GM11168 (cell line): ENCODE measurements around the gene CYFIP1.
"Not testable (repeated sequence)": the region's sequence is repeated elsewhere in the genome, so short reads cannot be mapped to it uniquely, and the experiment has no call there.

Experiments
- in situ Hi-C: fragments of 300-500 bp; cut with MboI; formaldehyde crosslinking; loops from one replicate; pipeline ENCODE4 v1.12.0; 2022; ENCODE audit warnings: low sequenced_read_pairs; ENCODE audit not compliant: unreplicated experiment

Gene CYFIP1

DNA sequence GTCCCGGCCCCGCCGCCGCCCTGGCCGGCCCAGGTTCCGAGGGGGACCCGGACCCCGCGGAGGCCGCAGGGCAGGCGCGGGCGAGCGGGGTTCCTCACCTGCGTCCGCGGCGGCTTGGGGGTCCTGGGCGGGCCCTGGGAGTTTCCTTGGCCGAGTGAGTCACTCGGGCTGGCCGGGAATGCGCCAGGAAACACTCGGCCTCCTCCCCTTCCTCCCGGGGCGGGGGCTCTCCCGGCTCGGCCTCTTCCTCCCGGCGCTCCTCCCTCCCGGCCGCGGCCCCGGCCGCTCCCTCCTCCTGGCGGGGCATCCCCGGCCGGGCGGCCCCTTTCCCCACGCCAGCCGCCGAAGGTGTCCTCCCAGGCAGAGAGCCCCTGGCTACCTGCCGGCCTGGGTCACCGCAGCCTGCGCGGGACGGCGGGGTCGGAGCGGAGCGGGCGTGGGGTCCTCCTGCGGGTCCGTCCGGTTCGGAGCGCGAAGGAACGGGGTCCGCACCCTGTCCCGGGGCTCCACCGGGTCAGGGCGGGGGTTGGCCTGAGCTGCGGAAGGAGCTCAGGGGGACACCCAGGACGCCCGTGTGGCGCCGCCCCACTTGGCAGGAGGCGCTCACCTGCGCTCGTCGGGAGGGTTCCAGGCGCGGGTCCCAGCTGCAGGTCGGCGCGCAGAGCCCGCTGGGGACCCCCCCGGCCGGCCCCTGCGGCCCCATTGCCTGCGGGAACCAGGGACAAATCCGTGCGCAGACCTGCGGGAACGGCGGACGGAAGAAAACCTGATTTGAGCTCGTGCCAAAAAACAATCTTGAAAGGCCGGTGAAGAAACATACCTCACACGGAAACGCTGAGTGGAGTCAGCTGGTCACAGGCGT lies at the start of gene CYFIP1:
Gene CYFIP1 (minus strand): TSS at position 180 of the 862 bp plus-strand sequence. CDS start 33,083 bp downstream, outside the sequence.
- in situ Hi-C loops, result no loop called here

- in situ Hi-C loops, result no loop called here
These were observed 46.0 kb upstream of the CYFIP1 start for GRCh38 chr15:23026218-23026617.

DNA sequence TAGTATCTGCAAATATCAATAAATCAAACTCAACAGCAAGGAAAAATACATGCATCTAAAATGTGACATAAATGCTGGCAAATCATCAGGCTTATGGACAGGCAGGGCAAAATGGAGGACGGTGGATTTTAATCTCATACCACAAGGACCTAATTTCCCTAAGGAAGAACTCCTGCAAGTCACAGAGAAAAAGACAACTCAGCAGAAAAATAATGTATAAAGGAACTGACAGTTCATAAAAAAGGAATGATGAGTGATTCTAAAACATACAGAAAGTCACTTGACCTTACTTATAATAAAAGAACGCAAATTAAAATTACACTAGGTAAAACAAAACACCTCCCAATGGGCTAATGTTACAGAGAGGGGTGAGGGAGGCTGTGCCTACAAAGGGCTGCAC lies 42.0 kb upstream of the CYFIP1 start:
- in situ Hi-C loops, result no loop called here

- in situ Hi-C loops, result loop anchor here (10.0 kb wide), 1 partner anchor 60 kb away; no protein-coding TSS in a partner anchor
These were observed 34.3 kb upstream of the CYFIP1 start for GRCh38 chr15:23014394-23015000.

DNA sequence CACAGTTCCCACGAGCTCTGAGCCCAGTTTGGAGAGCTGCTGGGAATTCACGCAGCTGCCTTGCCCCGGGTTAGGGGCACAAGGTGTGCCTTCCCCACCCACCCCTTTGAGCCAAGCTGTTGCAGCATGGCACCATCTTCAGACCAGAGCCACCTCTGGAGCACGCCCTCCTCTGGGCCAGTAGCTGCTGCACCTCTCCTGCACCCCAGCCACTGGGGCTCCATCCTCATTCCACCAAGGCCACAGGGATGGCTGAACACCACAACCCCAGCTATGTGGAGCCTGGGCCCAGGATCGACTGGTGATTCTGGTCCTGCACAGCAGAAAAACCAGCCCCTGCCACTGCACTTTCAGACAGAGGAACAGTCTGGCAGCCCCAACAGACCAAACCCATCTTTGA lies 33.5 kb upstream of the CYFIP1 start:
- in situ Hi-C loops, result loop anchor here (10.0 kb wide), 1 partner anchor 61 kb away; no protein-coding TSS in a partner anchor

DNA sequence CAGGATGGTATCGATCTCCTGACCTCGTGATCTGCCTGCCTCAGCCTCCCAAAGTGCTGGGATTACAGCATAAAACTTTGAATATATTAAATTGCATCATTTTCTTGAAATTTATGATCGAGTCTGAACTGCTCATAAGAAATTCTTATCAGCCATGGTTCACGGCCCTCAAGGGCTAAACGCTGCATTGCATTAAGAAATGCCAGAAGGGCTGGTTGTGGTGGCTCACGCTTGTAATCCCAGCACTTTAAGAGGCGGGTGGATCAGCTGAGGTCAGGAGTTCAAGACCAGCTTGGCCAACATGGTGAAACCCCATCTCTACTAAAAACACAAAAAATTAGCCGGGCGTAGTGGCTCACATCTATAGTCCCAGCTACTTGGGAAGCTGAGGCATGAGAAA lies 32.4 kb upstream of the CYFIP1 start:
- in situ Hi-C loops, result loop anchor here (10.0 kb wide), 1 partner anchor 62 kb away; no protein-coding TSS in a partner anchor

DNA sequence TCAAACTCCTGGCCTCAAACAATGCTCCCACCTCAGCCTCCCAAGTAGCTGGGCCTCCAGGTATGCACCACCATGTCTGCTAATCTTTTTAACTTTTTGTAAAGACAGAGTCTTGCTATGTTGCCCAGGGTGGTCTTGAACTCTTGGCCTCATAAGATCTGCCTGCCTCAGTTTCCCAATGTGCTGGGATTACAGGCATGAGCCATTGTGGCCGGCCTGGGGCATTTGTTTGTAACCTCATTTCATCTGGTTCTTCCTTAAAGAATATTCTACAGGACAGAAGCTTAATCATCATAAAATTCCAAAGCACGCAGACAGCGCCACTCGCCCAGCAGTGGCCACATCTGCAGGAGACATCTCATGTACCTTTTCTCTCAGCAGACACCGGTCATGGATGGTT lies 23.6 kb upstream of the CYFIP1 start:
- in situ Hi-C loops, result no loop called here

DNA sequence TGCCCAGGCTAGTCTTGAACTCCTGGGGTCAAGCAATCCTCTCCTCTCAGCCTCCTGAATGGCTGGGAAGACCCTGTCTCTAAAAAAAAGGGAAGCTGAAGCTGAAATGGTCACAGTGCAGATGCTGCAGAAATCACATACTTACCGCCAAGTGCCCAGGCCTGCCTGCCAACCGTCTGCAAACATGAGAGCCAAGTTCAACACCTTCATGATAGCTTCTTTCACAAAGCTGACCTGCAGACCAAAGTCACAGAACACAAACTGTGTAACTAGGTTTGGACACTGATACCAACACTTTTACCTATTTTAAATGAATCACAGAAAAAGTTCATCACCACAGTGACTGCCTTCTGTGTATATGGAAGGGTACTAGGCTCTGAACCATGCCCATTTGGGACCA lies 22.8 kb upstream of the CYFIP1 start:
- in situ Hi-C loops, result no loop called here

DNA sequence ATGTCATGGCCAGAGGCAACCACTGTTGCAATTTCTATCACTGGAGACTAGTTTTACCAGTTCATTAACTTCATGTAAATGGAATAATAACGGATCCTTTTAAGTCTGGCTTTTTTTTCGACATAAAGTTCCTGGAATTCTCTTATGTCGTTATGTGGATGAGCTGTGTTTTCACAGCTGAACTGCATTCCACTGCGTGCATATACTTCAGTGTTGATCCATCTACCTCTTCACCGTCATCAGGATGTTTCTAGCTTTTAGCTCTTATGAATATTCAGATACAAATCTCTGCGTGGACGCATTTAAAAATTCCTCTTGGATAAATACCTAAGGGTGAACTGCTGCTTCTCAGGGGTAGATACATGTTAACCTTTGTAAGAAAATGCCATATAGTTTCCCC lies 15.6 kb upstream of the CYFIP1 start:
- in situ Hi-C loops, result no loop called here

DNA sequence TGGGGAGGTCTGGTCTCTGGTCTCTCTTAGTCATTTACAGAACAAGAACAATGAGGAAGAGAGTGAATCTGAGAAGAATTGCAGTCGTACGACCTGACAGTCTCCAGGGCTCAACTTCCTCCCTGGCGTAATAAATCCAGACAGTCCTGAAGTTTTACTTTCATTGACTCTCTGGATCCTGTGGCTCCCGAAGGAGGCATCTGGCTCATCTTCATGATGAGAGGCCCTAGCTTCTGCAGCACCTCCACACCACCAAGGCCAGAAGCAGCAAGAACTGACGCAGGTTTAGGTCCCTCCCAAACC lies 11.8 kb upstream of the CYFIP1 start:
- in situ Hi-C loops, result no loop called here

GRCh38 chr15:22989576-22990477 lies 9.7 kb upstream of the CYFIP1 start:
- in situ Hi-C loops, result no loop called here

GRCh38 chr15:22988811-22989210 lies 8.6 kb upstream of the CYFIP1 start:
- in situ Hi-C loops, result no loop called here

GRCh38 chr15:22981931-22982330 lies 1.8 kb upstream of the CYFIP1 start:
- in situ Hi-C loops, result not testable (repeated sequence)

GRCh38 chr15:22981051-22981840 lies 1.1 kb upstream of the CYFIP1 start:
- in situ Hi-C loops, result no loop called here

DNA sequence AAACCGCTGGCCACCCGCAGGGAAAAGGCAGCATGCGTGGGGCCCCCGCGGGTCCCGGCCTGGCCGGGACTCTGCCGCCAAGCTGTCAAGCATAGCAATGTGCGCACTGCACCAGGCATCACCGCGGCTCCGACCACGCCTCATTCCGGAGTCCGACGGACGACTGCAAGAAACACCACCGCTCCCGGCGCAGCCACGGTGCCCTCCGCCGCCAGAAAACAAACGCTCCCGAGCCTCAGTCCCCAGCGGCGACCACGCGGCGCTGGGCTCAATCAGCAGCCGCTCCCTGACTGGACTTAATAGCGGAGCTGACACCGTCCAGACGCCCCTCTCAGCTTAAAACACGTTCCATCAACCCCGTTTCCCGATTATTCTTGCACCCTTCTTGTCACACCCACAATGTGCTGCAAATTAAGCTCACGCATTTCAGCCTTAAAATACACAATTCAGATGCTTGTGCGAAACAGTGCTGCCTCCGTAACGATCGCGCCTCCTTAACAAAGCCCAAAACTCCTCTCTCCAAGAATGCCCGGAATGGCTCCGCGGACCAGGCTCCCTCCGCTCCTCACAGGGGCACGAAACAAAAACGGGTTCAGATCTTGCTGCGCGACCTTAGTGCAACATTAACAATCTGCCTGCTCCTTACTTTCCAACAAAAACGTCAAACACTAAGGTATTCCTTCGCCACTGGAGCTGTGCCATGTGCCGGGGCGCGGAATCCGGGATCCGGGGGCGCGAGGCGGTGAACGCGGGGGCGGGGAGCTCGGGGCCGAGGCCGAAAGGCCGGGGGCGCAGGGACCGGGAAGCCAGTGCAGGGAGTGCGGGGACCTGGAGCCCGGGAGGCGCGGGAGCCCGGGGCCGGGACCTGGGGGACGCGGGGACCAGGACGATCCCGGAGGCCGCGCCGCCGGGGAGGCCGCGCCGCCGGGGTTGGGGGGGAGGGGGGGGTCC lies 655 bp downstream of the CYFIP1 start:
- in situ Hi-C loops, result no loop called here

DNA sequence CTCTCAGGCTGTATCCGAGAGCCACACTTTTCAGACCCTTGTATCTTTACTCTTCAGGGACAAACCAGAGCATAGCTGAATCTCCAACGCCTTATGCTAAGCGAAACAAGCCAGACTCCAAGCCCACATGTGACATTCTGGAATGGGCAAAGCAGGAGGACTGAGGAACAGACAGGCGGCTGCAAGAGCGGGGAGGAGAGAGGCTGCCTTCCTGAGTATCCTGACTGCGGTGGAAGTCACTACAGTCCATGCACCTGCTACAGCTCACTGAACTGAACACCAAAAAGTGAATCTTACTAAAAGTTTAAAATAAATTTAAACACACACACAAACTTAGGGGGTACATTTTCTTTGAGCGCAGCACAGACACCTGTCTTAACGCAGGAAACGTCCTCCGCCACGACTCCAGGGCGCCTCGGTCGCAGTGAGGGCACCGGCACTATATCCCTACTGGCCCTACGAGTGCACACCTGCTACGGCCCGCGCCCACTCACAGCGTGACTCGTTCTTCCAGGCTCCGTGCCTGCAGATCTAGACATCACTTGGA lies 1.4 kb downstream of the CYFIP1 start:
- in situ Hi-C loops, result no loop called here

GRCh38 chr15:22974745-22975144 lies 5.4 kb downstream of the CYFIP1 start:
- in situ Hi-C loops, result no loop called here

DNA sequence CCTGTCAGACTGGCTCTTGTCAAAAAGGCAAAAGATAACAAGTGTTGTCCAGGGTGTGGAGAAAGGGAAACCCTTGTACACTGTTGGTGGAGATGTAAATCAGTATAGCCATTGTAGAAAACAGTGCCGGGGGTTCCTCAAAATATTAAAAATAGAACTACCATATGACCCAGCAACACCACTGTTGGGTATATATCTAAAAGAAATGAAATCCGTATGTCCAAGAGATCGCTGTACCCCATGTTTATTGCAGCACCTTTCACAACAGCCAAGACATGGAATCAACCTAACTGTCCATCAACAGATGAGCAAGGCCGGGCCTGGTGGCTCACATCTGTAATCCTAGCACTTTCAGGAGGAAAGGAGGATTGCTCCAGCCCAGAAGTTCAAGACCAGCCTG lies 6.2 kb downstream of the CYFIP1 start:
- in situ Hi-C loops, result no loop called here

GRCh38 chr15:22973286-22973685 lies 6.9 kb downstream of the CYFIP1 start:
- in situ Hi-C loops, result no loop called here
